GM23338 (cell line): Measurements from ENCODE around the gene GAD1. TPM values are rescaled to one million over a fixed set of nuclear protein-coding genes. Genes with fewer than 3 reads are reported as not detected.

ENCODE experiments used
- ATAC-seq: fragments of 200-7000 bp; cut with Tn5 transposase; 3 replicates; pipeline ENCODE4 v1.9.1; 2020
- DNase-seq: peaks from one replicate; pipeline ENCODE4 v3.0.0-alpha.2; 2015; ENCODE audit warnings: low spot score
- H2AFZ ChIP-seq: fragments of 200-600 bp; sonication (generic); 2 replicates; pipeline ENCODE4 v1.8.0; 2016; ENCODE audit warnings: antibody characterized with exemption, mild to moderate bottlenecking, moderate library complexity
- H3F3A ChIP-seq: fragments of 200-600 bp; sonication (generic); replicated peaks from 2 replicates; pipeline ENCODE4 v1.8.0; 2017; ENCODE audit warnings: antibody characterized with exemption, mixed run types, low read depth
- H3K27ac ChIP-seq: fragments of 200-600 bp; sonication (generic); 2 replicates; pipeline ENCODE4 v1.6.1; 2016; ENCODE audit warnings: low read depth
- H3K27me3 ChIP-seq: fragments of 200-600 bp; sonication (generic); 2 replicates; pipeline ENCODE4 v1.8.0; 2016; ENCODE audit warnings: mild to moderate bottlenecking, mixed run types, moderate library complexity; ENCODE audit not compliant: insufficient read depth
- H3K36me3 ChIP-seq: fragments of 200-600 bp; sonication (generic); 2 replicates; pipeline ENCODE4 v1.8.0; 2016; ENCODE audit warnings: mild to moderate bottlenecking; ENCODE audit not compliant: insufficient read depth
- H3K4me1 ChIP-seq: fragments of 200-600 bp; sonication (generic); 2 replicates; pipeline ENCODE4 v1.8.0; 2016; ENCODE audit warnings: mild to moderate bottlenecking, moderate library complexity; ENCODE audit not compliant: insufficient read depth
- H3K4me2 ChIP-seq: fragments of 200-600 bp; sonication (generic); 2 replicates; pipeline ENCODE4 v1.7.1; 2017; ENCODE audit warnings: mixed run types
- H3K4me3 ChIP-seq: fragments of 200-600 bp; sonication (generic); 2 replicates; pipeline ENCODE4 v1.6.1; 2016; ENCODE audit warnings: mixed run types
- H3K79me2 ChIP-seq: fragments of 200-600 bp; sonication (generic); replicated peaks from 2 replicates; pipeline ENCODE4 v1.8.0; 2017; ENCODE audit warnings: mild to moderate bottlenecking; ENCODE audit not compliant: insufficient read depth
- H3K9me2 ChIP-seq: fragments of 200-600 bp; sonication (generic); 2 replicates; pipeline ENCODE4 v1.8.0; 2017; ENCODE audit not compliant: insufficient read depth
- H4K20me1 ChIP-seq: fragments of 200-600 bp; sonication (generic); replicated peaks from 2 replicates; pipeline ENCODE4 v1.8.0; 2017; ENCODE audit warnings: mild to moderate bottlenecking; ENCODE audit not compliant: insufficient read depth
- H3K27ac Mint-ChIP-seq: 2 replicates; pipeline ENCODE4 v1.8.0; 2020; ENCODE audit warnings: inconsistent platforms, mild to moderate bottlenecking, moderate library complexity, mixed read lengths
- H3K27me3 Mint-ChIP-seq: 3 replicates; pipeline ENCODE4 v1.8.0; 2022; ENCODE audit warnings: low read depth, mild to moderate bottlenecking, moderate library complexity, mixed read lengths, inconsistent platforms; ENCODE audit not compliant: insufficient read depth, poor library complexity
- H3K36me3 Mint-ChIP-seq: 3 replicates; pipeline ENCODE4 v1.8.0; 2021; ENCODE audit warnings: low read depth, mild to moderate bottlenecking, inconsistent platforms, moderate library complexity, mixed read lengths
- H3K4me1 Mint-ChIP-seq: 3 replicates; pipeline ENCODE4 v1.8.0; 2020; ENCODE audit warnings: mild to moderate bottlenecking, inconsistent platforms, mixed read lengths
- H3K4me3 Mint-ChIP-seq: 3 replicates; pipeline ENCODE4 v1.8.0; 2021; ENCODE audit warnings: moderate library complexity, mild to moderate bottlenecking, inconsistent platforms, mixed read lengths
- H3K9me3 Mint-ChIP-seq: 3 replicates; pipeline ENCODE4 v1.8.0; 2020; ENCODE audit warnings: moderate library complexity, mild to moderate bottlenecking, inconsistent platforms, mixed read lengths
- CREB1 ChIP-seq: fragments of 250-450 bp; sonication (Bioruptor Pico); IDR thresholded peaks from 2 replicates; pipeline ENCODE4 v1.5.0; 2020; ENCODE audit warnings: low read depth, mild to moderate bottlenecking, moderate library complexity
- JUNB ChIP-seq: IDR thresholded peaks from one replicate; pipeline ENCODE4 v1.6.1; 2016; ENCODE audit warnings: antibody characterized with exemption; ENCODE audit not compliant: unreplicated experiment
- NANOG ChIP-seq: IDR thresholded peaks from 2 replicates; pipeline ENCODE4 v1.6.1; 2016; ENCODE audit warnings: antibody characterized with exemption, borderline replicate concordance
- POLR2AphosphoS5 ChIP-seq: IDR thresholded peaks from 2 replicates; pipeline ENCODE4 v1.6.1; 2016; ENCODE audit warnings: antibody characterized with exemption, low read depth
- STAT1 ChIP-seq: IDR thresholded peaks from one replicate; pipeline ENCODE4 v1.6.1; 2016; ENCODE audit warnings: antibody characterized with exemption; ENCODE audit not compliant: unreplicated experiment
- ZNF114 ChIP-seq: fragments of 250-450 bp; sonication (Bioruptor Pico); IDR thresholded peaks from 2 replicates; pipeline ENCODE4 v1.5.0; 2020; ENCODE audit warnings: mild to moderate bottlenecking, moderate library complexity
- polyA plus RNA-seq: library from polyadenylated mRNA; unstranded; fragments of >200 nt; fragmentation: Nextera tagmentation; extraction: Ambion mirVana; gene quantifications from 2 replicates; pipeline ENCODE4 v1.2.1, GENCODE V29; 2016
- total RNA-seq: library from RNA; depleted of rRNA; stranded (reverse); fragments of >200 nt; shearing (Covaris generic); gene quantifications from 2 replicates; pipeline ENCODE4 v1.2.3, GENCODE V29; 2014
- TF ChIP-seq, protein P1 (sequence below), 2 experiments: fragments of 200-600 bp in 1 of 2; sonication (generic) in 1 of 2; conservative IDR thresholded peaks; 2 replicates each; pipeline versions ENCODE4 v1.5.1 to v1.6.1; 2016 to 2017; ENCODE audit warnings: antibody characterized with exemption in 2 of 2, low read depth in 2 of 2, mild to moderate bottlenecking in 2 of 2, moderate library complexity in 1 of 2
- TF ChIP-seq, protein P2 (sequence below): IDR thresholded peaks from one replicate; pipeline ENCODE4 v1.6.1; 2018; ENCODE audit warnings: antibody characterized with exemption; ENCODE audit not compliant: unreplicated experiment
- TF ChIP-seq, protein P3 (sequence below): IDR thresholded peaks from 2 replicates; pipeline ENCODE4 v1.6.1; 2016; ENCODE audit warnings: antibody characterized with exemption
- TF ChIP-seq, protein P4 (sequence below): fragments of 250-450 bp; sonication (Bioruptor Pico); IDR thresholded peaks from 2 replicates; pipeline ENCODE4 v1.5.0; 2020; ENCODE audit warnings: mild to moderate bottlenecking, moderate library complexity

GAD1 gene
- total and polyA plus RNA-seq, 2 experiments from 2014 or later: 0.17 to 0.34 TPM

DNA sequence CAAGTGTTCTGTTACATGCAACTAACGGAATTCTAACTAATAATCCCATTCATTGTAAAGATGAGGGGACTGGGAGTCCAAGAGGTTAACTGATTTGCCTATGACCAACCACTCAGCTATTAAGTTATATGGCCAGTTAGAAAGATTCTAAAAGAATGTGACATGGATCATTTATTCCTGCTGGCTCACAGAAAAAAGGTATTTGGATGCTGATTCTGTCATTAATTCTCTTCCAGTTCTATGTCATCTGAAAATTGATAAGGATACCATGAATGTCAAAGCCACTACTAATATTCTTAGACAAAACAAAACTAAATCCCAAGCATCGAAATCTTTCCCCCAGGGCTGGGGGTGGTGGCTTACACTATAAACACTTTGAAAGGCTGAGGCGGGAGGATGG lies 71.2 kb downstream of the GAD1 start (continued):
- TF ChIP-seq, protein P1, sequence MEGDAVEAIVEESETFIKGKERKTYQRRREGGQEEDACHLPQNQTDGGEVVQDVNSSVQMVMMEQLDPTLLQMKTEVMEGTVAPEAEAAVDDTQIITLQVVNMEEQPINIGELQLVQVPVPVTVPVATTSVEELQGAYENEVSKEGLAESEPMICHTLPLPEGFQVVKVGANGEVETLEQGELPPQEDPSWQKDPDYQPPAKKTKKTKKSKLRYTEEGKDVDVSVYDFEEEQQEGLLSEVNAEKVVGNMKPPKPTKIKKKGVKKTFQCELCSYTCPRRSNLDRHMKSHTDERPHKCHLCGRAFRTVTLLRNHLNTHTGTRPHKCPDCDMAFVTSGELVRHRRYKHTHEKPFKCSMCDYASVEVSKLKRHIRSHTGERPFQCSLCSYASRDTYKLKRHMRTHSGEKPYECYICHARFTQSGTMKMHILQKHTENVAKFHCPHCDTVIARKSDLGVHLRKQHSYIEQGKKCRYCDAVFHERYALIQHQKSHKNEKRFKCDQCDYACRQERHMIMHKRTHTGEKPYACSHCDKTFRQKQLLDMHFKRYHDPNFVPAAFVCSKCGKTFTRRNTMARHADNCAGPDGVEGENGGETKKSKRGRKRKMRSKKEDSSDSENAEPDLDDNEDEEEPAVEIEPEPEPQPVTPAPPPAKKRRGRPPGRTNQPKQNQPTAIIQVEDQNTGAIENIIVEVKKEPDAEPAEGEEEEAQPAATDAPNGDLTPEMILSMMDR (conservative IDR thresholded peaks at IDR 0.05; ENCODE audit: low read depth in 2 of 2): no peak
- no peak for TF ChIP-seq NANOG
- no peak for TF ChIP-seq ZNF114 (CRISPR knock-in tag)
- no peak for TF ChIP-seq POLR2AphosphoS5
- TF ChIP-seq, protein P2, sequence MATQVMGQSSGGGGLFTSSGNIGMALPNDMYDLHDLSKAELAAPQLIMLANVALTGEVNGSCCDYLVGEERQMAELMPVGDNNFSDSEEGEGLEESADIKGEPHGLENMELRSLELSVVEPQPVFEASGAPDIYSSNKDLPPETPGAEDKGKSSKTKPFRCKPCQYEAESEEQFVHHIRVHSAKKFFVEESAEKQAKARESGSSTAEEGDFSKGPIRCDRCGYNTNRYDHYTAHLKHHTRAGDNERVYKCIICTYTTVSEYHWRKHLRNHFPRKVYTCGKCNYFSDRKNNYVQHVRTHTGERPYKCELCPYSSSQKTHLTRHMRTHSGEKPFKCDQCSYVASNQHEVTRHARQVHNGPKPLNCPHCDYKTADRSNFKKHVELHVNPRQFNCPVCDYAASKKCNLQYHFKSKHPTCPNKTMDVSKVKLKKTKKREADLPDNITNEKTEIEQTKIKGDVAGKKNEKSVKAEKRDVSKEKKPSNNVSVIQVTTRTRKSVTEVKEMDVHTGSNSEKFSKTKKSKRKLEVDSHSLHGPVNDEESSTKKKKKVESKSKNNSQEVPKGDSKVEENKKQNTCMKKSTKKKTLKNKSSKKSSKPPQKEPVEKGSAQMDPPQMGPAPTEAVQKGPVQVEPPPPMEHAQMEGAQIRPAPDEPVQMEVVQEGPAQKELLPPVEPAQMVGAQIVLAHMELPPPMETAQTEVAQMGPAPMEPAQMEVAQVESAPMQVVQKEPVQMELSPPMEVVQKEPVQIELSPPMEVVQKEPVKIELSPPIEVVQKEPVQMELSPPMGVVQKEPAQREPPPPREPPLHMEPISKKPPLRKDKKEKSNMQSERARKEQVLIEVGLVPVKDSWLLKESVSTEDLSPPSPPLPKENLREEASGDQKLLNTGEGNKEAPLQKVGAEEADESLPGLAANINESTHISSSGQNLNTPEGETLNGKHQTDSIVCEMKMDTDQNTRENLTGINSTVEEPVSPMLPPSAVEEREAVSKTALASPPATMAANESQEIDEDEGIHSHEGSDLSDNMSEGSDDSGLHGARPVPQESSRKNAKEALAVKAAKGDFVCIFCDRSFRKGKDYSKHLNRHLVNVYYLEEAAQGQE: no peak
- no peak for TF ChIP-seq CREB1

DNA sequence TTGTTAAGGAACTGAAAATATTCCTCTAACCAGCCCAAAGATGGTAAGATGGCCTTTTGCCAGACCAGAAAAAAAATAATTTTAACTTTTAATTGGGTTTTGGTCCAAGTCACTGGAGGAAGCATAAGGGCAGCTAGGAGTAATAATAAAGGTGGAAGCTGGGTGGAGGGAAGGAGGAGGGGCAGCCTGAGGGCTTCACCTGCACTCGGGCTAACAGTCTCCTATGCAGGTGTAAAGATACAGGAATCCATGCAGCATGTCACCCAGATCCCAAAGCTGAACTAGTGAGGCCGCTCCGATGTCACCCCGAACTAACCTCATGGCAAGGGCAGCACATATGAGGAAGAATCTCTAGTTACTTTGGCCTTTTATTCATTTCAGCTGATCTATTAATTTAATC lies 75.2 kb downstream of the GAD1 start:
- H2AFZ ChIP-seq: peak overlapping the region; percentile 34; the same call in 1 of the 2 replicates
- DNase-seq (peak; percentile 20), ATAC-seq (peak; percentile 61; the same call in 2 of the 3 replicates)
- no peak overlapping the region for H3K27ac ChIP-seq
- no peaks in the 10 kb centered on the region for H3K79me2 ChIP-seq
- no peaks in the 10 kb centered on the region for H3K9me2 ChIP-seq
- Mint-ChIP-seq H3K4me3 (no peak overlapping the region), H3K36me3 (no peaks in the 10 kb centered on the region), H3K27ac (no peak overlapping the region), H3K9me3 (no peaks in the 10 kb centered on the region), H3K27me3 (no peaks in the 10 kb centered on the region), H3K4me1 (peaks cover 15% of the 10 kb centered on the region)
- no peaks in the 10 kb centered on the region for H3K27me3 ChIP-seq
- H3K4me1 ChIP-seq: peaks cover 12% of the 10 kb centered on the region
- H3K4me2 ChIP-seq: no peak overlapping the region
- H3K4me3 ChIP-seq: no peak overlapping the region
- no peaks in the 10 kb centered on the region for H3K36me3 ChIP-seq
- H4K20me1 ChIP-seq: no peaks in the 10 kb centered on the region
- no peaks in the 10 kb centered on the region for H3F3A ChIP-seq
- no peak for TF ChIP-seq ZNF114 (CRISPR knock-in tag)
- TF ChIP-seq STAT1: no peak
- no peak for TF ChIP-seq CREB1
- TF ChIP-seq, protein P1 (conservative IDR thresholded peaks at IDR 0.05; ENCODE audit: low read depth in 2 of 2): no peak
- TF ChIP-seq, protein P3, sequence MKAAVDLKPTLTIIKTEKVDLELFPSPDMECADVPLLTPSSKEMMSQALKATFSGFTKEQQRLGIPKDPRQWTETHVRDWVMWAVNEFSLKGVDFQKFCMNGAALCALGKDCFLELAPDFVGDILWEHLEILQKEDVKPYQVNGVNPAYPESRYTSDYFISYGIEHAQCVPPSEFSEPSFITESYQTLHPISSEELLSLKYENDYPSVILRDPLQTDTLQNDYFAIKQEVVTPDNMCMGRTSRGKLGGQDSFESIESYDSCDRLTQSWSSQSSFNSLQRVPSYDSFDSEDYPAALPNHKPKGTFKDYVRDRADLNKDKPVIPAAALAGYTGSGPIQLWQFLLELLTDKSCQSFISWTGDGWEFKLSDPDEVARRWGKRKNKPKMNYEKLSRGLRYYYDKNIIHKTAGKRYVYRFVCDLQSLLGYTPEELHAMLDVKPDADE: no peak
- TF ChIP-seq POLR2AphosphoS5: no peak
- no peak for TF ChIP-seq NANOG
- no peak for TF ChIP-seq JUNB
- TF ChIP-seq, protein P4, sequence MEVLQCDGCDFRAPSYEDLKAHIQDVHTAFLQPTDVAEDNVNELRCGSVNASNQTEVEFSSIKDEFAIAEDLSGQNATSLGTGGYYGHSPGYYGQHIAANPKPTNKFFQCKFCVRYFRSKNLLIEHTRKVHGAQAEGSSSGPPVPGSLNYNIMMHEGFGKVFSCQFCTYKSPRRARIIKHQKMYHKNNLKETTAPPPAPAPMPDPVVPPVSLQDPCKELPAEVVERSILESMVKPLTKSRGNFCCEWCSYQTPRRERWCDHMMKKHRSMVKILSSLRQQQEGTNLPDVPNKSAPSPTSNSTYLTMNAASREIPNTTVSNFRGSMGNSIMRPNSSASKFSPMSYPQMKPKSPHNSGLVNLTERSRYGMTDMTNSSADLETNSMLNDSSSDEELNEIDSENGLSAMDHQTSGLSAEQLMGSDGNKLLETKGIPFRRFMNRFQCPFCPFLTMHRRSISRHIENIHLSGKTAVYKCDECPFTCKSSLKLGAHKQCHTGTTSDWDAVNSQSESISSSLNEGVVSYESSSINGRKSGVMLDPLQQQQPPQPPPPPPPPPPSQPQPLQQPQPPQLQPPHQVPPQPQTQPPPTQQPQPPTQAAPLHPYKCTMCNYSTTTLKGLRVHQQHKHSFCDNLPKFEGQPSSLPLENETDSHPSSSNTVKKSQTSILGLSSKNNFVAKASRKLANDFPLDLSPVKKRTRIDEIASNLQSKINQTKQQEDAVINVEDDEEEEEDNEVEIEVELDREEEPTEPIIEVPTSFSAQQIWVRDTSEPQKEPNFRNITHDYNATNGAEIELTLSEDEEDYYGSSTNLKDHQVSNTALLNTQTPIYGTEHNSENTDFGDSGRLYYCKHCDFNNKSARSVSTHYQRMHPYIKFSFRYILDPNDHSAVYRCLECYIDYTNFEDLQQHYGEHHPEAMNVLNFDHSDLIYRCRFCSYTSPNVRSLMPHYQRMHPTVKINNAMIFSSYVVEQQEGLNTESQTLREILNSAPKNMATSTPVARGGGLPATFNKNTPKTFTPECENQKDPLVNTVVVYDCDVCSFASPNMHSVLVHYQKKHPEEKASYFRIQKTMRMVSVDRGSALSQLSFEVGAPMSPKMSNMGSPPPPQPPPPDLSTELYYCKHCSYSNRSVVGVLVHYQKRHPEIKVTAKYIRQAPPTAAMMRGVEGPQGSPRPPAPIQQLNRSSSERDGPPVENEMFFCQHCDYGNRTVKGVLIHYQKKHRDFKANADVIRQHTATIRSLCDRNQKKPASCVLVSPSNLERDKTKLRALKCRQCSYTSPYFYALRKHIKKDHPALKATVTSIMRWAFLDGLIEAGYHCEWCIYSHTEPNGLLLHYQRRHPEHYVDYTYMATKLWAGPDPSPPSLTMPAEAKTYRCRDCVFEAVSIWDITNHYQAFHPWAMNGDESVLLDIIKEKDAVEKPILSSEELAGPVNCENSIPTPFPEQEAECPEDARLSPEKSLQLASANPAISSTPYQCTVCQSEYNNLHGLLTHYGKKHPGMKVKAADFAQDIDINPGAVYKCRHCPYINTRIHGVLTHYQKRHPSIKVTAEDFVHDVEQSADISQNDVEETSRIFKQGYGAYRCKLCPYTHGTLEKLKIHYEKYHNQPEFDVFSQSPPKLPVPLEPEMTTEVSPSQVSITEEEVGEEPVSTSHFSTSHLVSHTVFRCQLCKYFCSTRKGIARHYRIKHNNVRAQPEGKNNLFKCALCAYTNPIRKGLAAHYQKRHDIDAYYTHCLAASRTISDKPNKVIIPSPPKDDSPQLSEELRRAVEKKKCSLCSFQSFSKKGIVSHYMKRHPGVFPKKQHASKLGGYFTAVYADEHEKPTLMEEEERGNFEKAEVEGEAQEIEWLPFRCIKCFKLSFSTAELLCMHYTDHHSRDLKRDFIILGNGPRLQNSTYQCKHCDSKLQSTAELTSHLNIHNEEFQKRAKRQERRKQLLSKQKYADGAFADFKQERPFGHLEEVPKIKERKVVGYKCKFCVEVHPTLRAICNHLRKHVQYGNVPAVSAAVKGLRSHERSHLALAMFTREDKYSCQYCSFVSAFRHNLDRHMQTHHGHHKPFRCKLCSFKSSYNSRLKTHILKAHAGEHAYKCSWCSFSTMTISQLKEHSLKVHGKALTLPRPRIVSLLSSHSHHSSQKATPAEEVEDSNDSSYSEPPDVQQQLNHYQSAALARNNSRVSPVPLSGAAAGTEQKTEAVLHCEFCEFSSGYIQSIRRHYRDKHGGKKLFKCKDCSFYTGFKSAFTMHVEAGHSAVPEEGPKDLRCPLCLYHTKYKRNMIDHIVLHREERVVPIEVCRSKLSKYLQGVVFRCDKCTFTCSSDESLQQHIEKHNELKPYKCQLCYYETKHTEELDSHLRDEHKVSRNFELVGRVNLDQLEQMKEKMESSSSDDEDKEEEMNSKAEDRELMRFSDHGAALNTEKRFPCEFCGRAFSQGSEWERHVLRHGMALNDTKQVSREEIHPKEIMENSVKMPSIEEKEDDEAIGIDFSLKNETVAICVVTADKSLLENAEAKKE (CRISPR knock-in tag): no peak
